NAMALWA (cell line): ENCODE data around the gene TEKT3.

Experiments
- DNase-seq: peaks from one replicate; pipeline ENCODE4 v3.0.0-alpha.2; 2015; ENCODE audit warnings: low spot score

Gene TEKT3

GRCh38 chr17:15349119-15349518, 7.7 kb upstream of the TEKT3 start:
- no peak for DNase-seq

- no peak for DNase-seq
These were observed 6.6 kb upstream of the TEKT3 start for GRCh38 chr17:15348021-15348420.

- DNase-seq, result no peak
These were observed 4.7 kb upstream of the TEKT3 start for GRCh38 chr17:15346066-15346595.

- no peak for DNase-seq
These were observed 2.4 kb upstream of the TEKT3 start for GRCh38 chr17:15343749-15344148.

- DNase-seq, result no peak
These were observed 1.1 kb upstream of the TEKT3 start for GRCh38 chr17:15342460-15342859.

- DNase-seq, result no peak
These were observed 569 bp upstream of the TEKT3 start for GRCh38 chr17:15341966-15342365.

- no peak for DNase-seq
These were observed 431 bp downstream of the TEKT3 start for GRCh38 chr17:15340966-15341365.

- no peak for DNase-seq
These were observed 6.0 kb downstream of the TEKT3 start for GRCh38 chr17:15335446-15335845.

GRCh38 chr17:15334266-15334665, 7.1 kb downstream of the TEKT3 start:
- DNase-seq, result no peak

- DNase-seq, result no peak
These were observed 9.1 kb downstream of the TEKT3 start for GRCh38 chr17:15332338-15332737.

GRCh38 chr17:15323131-15323530, 18.3 kb downstream of the TEKT3 start:
- DNase-seq, result no peak

GRCh38 chr17:15321556-15322251, 19.7 kb downstream of the TEKT3 start:
- no peak for DNase-seq

- DNase-seq, result no peak
These were observed 21.9 kb downstream of the TEKT3 start for GRCh38 chr17:15319452-15320010.

GRCh38 chr17:15311996-15312395, 29.4 kb downstream of the TEKT3 start:
- DNase-seq, result no peak

- no peak for DNase-seq
These were observed 31.6 kb downstream of the TEKT3 start for GRCh38 chr17:15309793-15310192.

- no peak for DNase-seq
These were observed 32.2 kb downstream of the TEKT3 start for GRCh38 chr17:15309236-15309635.

- DNase-seq, result no peak
These were observed 32.6 kb downstream of the TEKT3 start for GRCh38 chr17:15308758-15309157.

GRCh38 chr17:15307710-15308111, 33.7 kb downstream of the TEKT3 start:
- DNase-seq, result no peak

- DNase-seq, result no peak
These were observed 37.5 kb downstream of the TEKT3 start for GRCh38 chr17:15303851-15304250.

GRCh38 chr17:15303268-15303667, 38.1 kb downstream of the TEKT3 start:
- DNase-seq, result no peak

GRCh38 chr17:15301845-15302244, 39.6 kb downstream of the TEKT3 start:
- DNase-seq, result no peak

- DNase-seq, result no peak
These were observed 43.2 kb downstream of the TEKT3 start for GRCh38 chr17:15298176-15298575.

GRCh38 chr17:15293558-15293957, 47.8 kb downstream of the TEKT3 start:
- DNase-seq, result no peak
